ENCODE measurements around the gene NEK5.
A peak's percentile ranks its signal among the peaks of the same experiment; 100 is the strongest.
"Not testable (repeated sequence)": the region's sequence is repeated elsewhere in the genome, so short reads cannot be mapped to it uniquely, and the experiment has no call there.

The NEK5 gene

DNA sequence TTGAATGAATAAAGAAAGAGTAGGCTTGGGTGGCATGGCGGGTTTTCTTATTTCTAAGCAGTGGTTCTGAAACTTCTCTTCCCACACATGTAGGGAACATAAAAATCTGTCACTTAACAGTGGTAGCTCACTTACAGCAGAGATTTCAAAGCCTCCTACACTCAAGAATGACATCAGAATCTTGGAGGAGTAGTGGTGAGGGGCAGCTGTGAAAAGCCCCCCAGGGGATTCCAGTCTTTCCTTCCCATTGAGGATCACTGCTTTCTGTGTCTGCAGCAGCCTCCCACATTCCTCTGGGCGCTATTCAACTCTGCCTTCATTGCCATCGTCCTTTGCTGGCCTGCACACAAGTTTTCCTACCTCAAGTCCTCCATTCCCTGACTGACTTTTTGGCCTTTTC lies 8.6 kb upstream of the NEK5 start:
- DNase-seq: no peak

DNA sequence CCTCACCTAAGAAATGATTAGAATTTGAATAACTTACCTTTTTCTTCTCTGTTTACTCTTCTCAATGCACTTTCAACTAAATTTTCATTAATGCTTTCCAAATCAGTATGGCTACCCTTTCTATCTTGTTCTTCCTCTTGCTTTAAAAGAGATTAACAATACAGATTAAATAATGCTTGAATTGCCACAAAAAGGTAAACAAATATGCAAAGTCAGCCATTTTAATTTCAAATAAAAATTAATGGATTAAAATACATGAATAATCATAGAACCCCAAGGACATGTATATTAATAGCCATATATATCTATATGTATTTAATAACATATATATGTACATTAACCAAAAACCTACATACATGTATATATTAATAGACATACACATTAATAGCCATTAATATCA lies 7.9 kb upstream of the NEK5 start:
- DNase-seq: no peak

DNA sequence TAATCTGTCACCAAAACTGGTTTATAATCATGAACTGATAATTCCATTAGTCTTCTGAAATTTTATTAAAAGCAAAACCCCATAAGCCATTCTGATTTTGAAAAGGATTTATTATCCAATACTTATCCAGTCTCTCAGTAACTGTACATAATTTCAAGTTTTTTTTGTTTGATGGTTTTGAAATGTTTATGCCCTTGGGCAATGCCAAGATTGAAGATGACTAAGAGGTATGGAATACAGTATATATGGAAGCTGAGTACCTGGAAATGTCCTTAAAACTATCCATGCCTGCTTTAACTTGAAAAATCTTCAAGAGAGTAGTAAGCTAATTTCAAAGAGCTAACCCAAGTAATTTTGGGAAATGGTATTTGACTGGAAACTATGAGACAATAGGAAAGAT lies 1.8 kb upstream of the NEK5 start:
- DNase-seq: no peak

DNA sequence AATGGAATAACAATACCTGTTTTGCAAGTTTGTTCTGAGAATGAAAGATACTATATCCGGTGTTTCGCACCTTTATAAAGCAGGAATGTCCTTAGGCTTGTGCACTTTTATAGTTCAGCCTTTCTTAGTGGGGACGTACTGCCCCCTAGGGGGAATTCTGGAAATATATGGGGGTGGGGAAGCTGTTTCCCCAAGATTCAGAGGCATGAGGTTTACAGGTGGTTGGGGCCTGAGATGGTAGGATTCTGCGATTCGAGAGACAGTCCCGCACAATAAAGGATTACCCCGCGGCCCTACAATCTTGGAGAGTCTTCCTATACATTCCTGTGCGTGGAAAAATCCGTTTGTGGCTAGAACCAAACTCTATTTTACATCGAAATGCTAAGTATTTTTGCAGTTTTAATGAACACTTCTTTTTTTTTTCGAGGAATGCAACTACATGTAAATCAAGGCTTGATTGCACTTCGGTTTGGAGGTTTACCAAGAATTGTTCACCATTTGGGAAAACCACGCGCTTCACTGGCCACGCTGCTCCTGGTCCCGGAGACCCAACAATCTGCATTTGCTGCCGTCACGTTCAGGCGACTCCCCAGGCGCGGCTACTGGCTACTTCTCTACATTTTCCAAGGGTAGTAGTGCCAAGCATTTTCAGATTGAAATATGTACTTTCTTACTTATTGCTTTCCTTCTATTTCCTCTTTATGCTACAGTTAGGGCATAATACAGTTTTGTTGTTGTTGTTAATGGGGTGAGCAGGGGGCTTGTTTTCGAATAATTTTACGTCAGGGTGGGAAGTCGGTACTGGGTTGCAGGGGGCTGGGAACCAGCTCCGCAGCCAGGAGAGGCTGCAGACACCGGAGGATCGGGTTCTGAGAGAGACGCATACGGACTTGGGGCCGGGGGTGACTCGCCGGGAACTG lies 830 bp downstream of the NEK5 start:
- peak; percentile 79 for DNase-seq

DNA sequence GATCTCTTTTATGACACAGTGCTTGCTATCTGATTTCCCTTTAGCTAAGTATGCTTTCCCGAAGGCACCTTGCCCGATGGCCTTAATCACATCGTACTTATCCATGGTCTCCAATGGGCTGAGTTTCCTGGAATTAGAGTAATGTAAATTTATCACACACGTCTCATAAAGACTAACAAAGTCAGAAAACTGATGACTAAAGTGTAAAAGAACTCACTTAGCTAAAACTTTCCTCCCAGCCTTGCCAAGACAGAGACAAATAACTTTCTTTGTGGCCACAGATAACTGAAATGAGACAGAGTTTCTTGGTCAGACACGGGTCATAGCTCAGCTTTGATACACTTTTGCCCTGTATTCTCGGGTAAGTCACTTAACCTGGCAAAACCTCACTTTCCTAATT lies 1.5 kb downstream of the NEK5 start:
- peak; percentile 79 for DNase-seq

DNA sequence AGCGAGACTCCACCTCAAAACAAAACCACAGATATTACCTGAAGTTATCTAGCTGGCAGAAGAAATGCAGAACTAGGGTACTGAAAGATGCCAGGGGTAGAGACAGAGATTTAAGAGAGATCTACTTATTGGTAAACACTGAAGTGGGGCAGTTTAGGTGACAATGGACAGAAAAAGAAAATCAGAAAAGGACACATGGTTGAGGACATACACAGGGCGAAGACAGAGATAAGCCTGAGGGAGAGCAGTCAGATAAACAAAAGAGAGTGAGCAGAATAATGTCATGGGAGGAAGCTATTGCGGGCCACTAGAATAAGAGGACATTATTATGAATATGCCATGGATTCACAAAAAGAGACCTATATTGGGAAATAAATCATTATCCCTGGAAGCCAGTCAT lies 3.3 kb downstream of the NEK5 start:
- no peak for DNase-seq

DNA sequence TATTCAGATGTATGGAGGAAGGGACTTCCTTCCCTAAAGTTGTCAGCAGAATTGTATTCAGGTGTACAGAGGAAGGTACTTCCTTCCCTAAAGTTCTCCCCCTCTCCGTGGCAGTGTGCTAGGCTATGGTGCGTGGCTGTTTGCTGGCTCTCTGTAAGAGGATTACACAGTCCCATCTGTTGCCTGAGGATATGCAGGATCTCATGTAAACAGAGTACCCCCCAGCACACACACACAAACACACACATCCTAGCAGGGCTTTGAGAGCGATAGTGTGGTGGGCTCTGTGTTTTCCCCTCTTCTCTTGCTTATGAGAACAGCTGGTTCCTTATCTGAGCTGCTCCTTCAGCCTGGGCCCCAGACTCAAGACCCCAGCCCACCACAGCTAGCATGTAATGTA lies 10.3 kb downstream of the NEK5 start:
- DNase-seq: no peak

DNA sequence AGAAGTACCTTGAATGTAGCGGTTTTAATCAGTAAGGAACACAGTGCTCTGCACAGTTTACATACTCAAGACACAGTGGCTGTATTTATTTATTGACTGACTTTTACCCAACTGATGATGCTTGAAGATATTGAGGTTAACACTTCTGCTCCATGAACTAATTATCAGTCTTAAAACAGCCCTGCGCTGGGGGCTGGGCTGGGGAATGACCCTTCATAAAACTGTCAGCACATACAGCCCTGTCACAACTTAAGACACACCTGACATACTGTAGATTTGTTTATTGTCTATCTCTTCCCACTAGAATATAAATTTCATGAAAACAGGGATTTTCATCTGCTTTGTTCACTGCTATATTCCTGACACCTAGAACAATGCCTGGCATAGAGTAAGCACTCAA lies 10.8 kb downstream of the NEK5 start:
- no peak for DNase-seq

DNA sequence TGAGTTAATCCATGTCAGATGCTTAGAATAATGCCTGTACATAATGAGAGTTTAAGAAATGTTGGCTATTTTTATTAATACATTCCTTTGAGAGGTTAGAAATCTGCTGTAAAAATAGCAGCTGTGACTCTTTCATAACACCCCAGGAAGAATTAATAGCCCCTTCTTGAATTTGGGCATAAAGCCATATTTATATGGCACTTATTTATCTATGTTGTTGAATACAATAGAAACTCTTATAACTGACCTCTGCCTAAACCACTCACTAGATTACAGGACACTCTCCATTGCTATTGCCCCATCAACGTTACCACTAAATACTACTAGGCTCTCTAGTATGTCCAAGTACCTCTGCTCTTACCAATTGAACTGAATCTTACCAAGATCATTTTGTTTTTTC lies 16.3 kb downstream of the NEK5 start:
- DNase-seq: no peak

DNA sequence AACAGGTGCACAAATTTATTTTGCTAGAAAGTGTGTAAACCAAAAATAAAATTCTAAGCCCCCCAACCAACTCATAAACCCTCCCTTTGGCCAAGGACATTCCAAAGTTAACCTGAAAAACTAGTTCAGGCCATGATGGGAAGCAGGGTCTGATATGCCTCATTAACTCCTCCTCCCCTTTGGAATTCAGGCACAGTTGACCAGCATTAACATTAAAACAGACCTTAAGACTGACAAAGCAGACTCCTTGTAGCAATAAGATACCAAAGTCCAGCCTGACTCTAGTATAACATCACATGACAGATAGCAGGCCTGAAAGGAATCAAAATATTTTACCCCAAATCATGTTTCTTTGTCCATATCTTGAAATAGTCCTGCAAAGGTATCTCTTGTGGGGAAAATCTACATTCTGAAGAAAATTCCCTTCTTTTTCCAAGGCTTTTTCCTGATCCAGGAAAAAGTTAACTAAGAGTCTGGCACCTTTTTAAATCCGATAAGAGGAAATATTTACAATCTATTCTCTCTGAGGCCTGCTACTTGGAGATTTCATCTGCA lies 19.7 kb downstream of the NEK5 start:
- peak; percentile 1 for DNase-seq

DNA sequence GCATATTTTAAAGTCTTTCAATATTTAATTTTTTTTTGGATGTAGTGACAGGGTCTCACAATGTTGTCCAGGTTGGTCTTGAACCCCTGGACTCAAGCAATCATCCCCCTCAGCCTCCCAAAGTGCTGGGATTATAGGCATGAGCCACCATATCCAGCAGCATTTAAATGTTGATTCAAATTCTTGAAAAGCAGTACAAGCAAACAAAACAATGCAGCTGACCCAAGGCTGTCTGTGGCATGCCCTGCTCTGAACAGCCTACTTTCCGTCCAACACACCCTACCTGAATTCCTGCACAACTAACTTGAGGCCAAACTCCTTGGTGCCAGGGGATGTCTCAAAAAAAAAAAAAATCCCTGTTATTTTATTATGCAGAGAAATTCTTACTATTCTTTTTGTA lies 23.0 kb downstream of the NEK5 start:
- DNase-seq: no peak

DNA sequence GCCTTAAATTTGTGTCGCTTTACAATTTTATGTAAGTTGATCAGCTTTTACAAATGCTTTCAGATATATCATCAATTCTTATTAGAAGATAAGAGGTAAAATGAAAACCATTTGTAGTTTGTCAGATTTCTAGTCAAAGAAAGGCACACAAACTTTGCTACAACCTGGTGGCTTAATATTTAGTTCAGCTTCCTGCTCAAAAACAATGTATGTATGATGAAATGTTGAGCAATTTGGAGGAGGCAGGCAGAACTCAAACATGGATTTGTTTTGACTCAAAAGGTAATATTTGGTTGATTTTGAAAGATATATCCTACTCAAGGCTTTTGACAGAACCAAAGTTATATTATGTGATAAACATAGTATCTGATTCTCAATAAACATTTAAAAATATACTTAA lies 24.2 kb downstream of the NEK5 start:
- peak; percentile 1 for DNase-seq

DNA sequence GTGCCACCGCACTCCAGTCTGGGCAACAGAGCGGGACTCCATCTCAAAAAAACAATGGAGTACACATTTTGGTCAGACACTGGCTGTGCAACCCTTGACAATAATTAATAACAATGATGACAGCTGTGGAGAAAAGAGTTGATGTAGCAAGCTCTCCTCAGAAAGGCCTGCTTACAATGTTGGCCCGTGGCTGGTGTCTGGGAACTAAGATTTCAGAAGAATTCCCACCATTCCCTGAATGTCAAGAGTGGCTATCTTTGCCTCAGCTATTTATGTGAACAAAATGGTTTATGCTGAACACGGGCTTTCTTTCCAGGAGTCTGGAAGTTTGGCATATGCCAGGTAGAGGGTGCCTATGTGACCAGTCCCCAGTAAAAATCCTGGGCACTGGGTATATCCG lies 25.5 kb downstream of the NEK5 start:
- no peak for DNase-seq

DNA sequence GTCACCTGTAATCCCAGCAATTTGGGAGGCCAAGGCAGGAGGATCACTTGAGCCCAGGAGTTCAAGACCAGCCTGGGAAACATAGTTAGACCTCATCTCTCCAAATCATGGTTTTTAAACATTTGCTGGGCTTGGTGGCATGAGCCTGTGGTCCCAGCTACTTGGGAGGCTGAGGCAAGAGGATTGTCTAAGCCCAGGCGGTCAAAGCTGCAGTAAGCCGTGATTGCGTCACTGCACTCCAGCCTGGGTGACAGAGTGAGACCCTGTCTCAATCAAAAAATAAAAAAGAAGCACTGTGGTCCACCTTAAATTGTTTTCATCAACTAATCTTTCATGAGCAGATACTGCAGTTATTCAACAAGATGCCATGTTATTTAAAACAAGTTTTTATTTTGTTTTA lies 26.4 kb downstream of the NEK5 start:
- DNase-seq: not testable (repeated sequence)

DNA sequence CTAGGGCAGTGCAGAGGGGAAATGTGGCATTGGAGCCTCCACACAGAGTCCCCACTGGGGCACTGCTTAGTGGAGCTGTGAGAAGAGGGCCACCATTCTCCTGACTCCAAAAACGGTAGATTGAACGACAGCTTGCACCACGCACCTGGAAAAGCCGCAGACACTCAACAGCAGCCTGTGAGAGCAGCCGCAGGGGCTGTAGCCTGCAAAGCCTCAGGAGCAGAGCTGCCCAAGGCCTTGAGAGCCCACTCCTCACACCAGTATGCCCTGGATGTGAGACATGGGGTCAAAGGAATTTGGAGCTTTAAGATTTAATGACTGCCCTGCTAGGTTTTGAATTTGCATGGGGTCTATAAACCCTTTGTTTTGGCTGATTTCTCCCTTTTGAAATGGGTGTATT lies 31.7 kb downstream of the NEK5 start:
- no peak for DNase-seq

DNA sequence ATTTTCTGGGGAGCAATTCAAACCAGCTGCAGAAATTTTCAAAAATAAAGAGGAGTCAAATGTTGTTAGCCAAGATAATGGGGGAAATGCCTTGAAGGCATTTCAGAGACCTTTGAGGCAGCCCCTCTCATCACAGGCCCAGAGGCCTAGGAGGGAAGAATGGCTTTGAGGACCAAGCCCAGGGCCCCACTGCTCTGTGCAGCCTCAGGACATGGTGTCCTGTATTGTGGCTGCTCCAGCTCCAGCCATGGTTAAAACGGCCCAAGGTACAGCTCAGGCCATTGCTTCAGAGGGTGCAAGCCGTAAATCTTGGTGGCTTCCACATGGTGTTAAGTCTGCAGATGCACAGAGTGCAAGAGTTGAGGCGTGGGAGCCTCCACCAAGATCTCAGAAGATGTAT lies 32.1 kb downstream of the NEK5 start:
- DNase-seq: no peak

DNA sequence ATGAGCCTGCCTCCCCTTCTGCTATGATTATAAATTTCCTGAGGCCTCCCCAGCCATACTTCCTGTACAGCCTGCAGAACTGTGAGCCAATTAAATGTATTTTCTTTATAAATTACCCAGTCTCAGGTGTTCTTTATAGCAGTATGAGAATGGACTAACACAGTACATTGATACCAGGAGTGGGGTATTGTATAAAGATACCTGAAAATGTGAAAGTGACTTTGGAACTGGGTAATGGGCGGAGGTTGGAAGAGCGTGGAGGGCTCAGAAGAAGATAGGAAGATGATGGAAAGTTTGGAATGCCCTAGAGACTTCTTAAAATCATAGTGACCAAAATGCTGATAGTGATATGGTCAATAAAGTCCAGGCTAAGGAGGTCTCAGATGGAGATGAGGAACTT lies 32.8 kb downstream of the NEK5 start:
- DNase-seq: no peak

DNA sequence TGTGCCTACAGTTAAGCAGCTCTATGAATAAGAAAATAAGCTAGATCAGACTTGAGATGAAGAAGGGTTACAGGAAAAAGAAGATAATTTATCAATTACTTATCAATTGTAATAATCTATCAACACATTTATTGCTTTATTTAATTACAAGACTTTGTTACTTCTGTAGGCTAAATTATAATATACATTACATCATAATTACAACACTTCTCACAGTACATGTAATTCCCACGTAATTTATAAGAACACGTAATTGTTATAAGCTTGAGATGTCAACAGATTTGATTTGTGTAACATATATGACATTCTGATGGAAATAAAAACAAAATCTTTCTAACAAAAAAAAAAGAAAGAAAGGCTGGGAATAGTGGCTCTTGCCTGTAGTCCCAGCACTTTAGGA lies 36.8 kb downstream of the NEK5 start:
- DNase-seq: no peak

DNA sequence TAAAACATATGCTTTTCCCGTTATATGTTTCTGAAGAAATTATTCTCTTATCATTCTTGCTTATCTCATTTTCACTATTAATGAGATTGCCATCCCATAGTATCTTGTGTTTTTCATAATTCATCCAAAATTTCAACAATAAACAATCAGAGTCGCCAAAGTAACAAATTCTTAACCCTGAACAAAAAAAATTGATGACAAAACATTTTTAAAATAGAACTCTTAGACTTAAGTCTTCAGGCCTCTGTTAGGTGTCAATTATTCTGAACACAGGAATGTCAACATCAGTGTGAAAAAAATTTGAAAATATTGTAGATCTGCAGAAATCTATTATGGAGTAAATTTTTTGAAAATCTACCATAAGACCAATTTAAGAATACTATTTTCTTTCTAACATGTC lies 37.4 kb downstream of the NEK5 start:
- DNase-seq: no peak

DNA sequence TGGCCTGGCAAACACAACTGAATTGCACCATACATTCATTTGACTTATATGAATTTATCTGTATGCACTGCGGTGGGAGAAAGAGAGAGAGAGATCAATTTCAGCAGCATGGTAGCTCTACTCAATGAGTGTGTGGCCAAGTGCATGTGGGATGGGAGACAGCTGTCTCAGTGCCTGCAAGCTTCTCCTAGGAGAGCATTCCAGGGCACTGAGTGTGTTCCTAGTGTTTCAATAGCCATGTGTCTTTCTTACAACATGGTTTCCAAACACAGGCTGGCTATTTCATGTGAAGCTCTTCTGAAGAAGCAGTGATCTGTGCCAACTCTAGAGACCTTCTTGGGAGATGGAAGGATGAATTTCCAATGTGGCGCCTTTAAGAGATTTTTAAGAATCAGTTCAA lies 43.5 kb downstream of the NEK5 start:
- DNase-seq: no peak

DNA sequence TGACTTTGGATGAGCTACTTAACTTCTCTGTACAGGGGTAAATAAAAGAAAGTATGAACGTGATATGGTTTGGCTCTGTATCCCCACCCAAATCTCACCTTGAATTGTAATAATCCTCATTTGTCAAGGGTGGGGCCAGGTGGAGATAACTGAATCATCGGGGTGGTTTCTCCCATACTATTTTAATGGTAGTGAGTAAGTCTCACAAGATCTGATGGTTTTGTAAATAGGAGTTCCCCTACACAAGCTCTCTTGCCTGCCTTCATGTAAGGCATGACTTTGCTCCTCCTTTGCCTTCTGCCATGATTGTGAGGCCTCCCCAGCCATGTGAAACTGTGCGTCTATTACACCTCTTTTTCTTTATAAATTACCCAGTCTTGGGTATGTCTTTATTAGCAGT lies 43.9 kb downstream of the NEK5 start:
- DNase-seq: not testable (repeated sequence)

DNA sequence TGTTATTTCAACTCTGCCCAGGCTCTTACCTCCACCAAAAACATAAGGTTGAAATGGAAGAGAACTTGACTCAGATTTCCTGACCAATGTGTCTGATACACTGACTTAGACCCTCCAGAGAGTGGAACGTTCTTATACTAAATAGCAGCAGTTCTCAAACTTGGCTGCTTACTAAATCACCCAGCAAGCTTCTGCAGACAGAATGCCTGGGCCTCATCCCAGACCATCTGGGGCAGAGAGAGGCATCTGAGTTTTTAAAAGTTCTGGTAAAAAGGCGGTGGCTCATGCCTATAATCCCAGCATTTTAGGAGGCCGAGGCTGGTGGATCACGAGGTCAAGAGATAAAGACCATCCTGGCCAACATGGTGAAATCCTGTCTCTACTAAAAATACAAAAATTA lies 46.3 kb downstream of the NEK5 start:
- DNase-seq: no peak

DNA sequence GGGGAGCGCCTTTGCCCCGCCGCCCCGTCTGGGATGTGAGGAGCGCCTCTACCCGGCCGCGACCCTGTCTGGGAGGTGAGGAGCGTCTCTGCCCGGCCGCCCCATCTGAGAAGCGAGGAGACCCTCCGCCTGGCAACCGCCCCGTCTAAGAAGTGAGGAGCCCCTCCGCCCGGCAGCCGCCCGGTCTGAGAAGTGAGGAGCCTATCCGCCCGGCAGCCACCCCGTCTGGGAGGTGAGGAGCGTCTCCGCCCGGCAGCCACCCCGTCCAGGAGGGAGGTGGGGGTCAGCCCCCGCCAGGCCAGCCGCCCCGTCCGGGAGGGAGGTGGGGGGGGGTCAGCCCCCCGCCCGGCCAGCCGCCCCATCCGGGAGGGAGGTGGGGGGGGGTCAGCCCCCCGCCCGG lies 49.0 kb downstream of the NEK5 start:
- not testable (repeated sequence) for DNase-seq

DNA sequence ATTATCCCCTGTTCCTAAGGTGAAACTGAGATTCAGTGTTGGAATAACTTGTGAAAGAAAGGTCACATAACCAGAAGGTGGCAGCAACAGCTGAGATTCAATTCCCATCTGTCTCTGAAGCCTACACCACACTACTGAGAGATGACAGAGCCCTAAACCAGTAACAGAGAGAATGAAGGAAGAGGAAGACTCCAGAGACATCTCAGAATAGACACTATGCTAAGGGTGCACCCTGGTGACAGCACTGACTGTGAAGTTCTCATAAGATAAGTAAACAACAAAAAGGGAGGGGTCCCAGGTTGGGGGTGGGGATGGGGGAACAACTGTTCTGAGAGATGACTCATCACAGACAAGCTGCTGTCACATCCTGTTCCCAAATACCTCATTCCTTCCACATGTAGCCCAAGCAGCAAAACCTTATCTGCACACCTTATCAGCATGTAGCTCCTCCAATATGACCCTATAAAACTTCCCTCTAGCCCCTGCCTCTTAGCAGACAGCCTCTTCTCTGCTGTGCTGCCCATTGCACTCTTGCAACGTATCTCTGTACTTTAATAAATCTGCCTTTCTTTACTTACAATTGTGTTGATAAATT lies 57.8 kb downstream of the NEK5 start:
- DNase-seq: peak; percentile 8

DNA sequence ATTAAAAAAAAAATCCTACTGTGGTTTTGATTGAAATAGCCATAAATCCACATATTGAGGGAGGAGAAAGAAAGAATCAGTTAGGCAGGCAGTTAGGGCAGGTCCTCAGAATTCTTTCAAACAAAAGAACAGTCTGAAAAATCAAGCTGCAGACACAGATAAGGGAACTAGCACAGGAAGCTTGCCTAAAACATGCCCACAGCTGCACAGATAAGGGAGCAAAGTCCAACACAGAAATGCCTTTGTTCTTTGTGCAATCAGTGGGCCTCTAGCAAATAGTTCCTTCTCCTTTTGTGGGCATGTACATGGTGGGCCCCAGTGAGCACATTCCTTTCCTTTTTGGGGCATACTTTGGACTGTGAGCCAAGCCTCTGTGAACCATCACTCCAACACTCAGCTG lies 61.6 kb downstream of the NEK5 start:
- DNase-seq: no peak
